HuH-7.5 (cell line): ENCODE data around the gene SYCN.

Experiments
- DNase-seq: peaks from one replicate; pipeline ENCODE4 v3.0.0; 2011; ENCODE audit warnings: low spot score

SYCN gene

DNA sequence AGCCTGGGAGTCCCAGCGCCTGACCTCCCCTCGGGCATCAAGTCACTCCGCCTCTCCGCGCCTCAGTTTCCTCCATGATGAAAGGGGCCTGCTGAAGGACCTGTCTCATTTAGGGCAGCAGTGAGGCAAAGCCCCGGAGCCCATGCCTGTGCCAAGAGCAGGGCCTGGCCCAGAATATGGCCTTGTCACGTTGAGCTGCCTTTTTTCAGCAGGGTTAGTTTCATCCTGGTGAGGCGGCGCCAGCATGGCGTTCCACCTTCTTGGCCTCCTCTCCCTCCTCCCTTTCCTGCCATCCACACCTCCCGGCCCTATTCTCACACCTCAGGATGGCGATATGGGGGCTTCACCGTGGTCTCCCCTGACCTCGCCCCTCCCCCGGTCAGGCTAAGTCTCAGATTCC, 48.3 kb downstream of the SYCN start:
- DNase-seq = no peak

DNA sequence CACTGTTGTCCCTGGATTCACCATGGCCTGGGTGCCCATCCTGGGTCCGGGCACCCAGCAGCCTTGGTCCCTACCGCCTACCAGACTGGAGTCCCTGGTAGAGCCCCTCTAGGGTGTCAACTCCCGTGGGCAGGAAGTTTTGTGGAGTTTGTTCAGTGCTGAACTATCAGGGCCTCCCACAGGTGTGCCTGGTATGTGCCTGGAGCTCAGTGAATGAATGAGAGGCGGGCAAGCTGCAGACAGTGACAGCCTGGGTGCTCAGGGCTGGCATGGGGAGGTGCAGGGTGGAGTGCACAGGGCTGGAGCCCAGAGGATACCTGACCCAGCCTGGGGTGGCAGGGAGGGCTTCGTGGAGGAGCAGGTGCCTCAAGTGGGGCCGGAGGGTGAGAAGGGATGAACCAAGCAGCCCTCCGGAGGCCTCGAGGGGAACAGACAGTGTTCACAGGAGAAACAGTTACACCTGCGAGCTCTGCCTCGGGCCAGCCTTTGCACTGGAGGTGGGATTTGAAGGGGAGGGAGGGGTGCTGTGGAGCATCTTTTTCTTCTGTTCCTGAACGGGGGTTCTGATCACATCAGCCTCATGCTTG, 48.9 kb downstream of the SYCN start:
- no peak for DNase-seq

DNA sequence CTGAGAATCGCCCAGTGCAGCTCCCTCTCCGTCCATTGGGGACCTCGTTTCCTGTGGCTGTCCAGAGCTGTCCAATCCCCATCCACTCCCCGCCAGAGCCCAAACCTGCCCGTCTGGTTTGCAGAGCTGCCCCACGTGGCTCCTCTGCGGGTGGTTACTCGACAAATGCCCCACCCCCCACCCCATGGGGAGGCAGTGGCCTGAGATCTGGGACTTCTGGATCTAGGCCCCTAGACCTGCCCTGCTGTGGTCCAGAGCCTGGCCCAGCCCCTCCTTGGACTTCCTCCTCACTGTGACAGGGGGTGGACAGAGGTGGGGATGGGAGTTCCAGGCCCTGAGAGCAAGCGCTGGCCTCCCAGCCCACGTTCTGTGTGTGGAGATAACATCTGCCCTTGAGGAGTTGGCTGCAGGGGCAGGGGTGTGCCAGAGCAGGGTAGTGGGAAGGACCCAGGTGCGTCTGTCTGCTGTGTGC, 49.4 kb downstream of the SYCN start:
- no peak for DNase-seq

DNA sequence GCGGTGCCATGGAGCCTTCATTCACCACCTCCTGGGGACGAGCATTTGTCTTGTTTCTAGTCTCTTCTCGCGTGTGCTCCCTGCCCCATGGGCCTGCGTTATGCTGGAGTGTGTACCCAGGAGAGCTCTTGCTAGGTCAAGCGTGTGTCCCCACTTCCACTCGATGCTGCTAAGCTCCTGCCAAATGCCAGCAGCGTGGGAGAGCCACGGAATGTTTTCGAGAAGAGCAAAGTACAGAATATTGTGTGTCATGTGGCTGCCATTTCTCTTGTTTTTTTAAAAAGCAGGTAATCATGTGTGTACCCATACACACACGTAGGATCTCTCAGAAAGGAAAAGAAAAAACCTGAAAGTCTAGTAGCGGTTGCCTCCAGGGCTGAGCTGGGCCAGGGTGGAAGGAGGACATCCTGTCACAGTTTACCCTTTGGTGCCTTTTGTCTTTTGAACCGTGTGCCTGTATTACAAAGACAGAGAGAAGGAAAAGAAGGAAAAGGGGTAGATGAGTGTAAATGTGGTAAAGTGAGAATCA, 49.9 kb downstream of the SYCN start:
- no peak for DNase-seq
